NT2/D1 (cell line): Measurements from ENCODE around the gene PCDHA4.
"Not testable (repeated sequence)": the region's sequence is repeated elsewhere in the genome, so short reads cannot be mapped to it uniquely, and the experiment has no call there.

Source experiments
- SUZ12 ChIP-seq: IDR thresholded peaks from 2 replicates; pipeline ENCODE4 v1.6.1; 2011; ENCODE audit not compliant: insufficient read length, insufficient read depth; ENCODE audit errors: extremely low read depth
- YY1 ChIP-seq: IDR thresholded peaks from 2 replicates; pipeline ENCODE4 v1.6.1; 2011; ENCODE audit not compliant: insufficient read length, insufficient read depth
- ZNF274 ChIP-seq: IDR thresholded peaks from 2 replicates; pipeline ENCODE4 v1.6.1; 2011; ENCODE audit warnings: mild to moderate bottlenecking, low read depth, low read length

GRCh38 chr5:140822969-140823368, 16.1 kb downstream of the PCDHA4 start:
- TF ChIP-seq SUZ12, ZNF274, YY1: not testable (repeated sequence)
